Lung (tissue), 16 donors: ENCODE data around the gene CREBZF. TPM values are rescaled to one million over a fixed set of nuclear protein-coding genes. Genes with fewer than 3 reads are reported as not detected.

Source experiments
- ATAC-seq: fragments of 200-7000 bp; cut with Tn5 transposase; one replicate; pipeline ENCODE4 v1.9.1; 2020; ENCODE audit warnings: moderate number of reproducible peaks; ENCODE audit not compliant: insufficient read depth, low FRiP score
- DNase-seq, 3 donors: peaks; one replicate each; pipeline ENCODE4 v3.0.0-alpha.2; 2013 to 2017
- H3K27ac ChIP-seq, 2 donors: one replicate each; pipeline ENCODE4 v1.5.1; 2013; ENCODE audit warnings: mild to moderate bottlenecking in 2 of 2, moderate library complexity in 2 of 2, control low read depth in 1 of 2, inconsistent platforms in 1 of 2, low read depth in 1 of 2, low read length in 1 of 2
- H3K27me3 ChIP-seq, 3 donors: one replicate each; pipeline ENCODE4 v1.5.1; 2013; ENCODE audit warnings: low read length in 2 of 3; ENCODE audit not compliant: control insufficient read depth in 3 of 3, insufficient read depth in 3 of 3
- H3K36me3 ChIP-seq, 4 donors: one replicate each; pipeline ENCODE4 v1.5.1; 2013; ENCODE audit warnings: low read length in 4 of 4, mild to moderate bottlenecking in 1 of 4, moderate library complexity in 1 of 4; ENCODE audit not compliant: control insufficient read depth in 4 of 4, insufficient read depth in 4 of 4
- H3K4me1 ChIP-seq, 5 donors: one replicate each; pipeline ENCODE4 v1.5.1; 2013; ENCODE audit warnings: low read length in 5 of 5, mild to moderate bottlenecking in 2 of 5, moderate library complexity in 1 of 5; ENCODE audit not compliant: control insufficient read depth in 5 of 5, insufficient read depth in 5 of 5
- H3K4me3 ChIP-seq: one replicate; pipeline ENCODE4 v1.5.1; 2013; ENCODE audit warnings: mild to moderate bottlenecking, control low read depth, moderate library complexity
- H3K9ac ChIP-seq, 2 donors: one replicate each; pipeline ENCODE4 v1.5.1; 2013; ENCODE audit warnings: low read length in 2 of 2, control low read depth in 1 of 2; ENCODE audit not compliant: insufficient read depth in 1 of 2
- H3K9me3 ChIP-seq, 4 donors: one replicate each; pipeline ENCODE4 v1.5.1; 2013; ENCODE audit warnings: low read length in 3 of 4, mild to moderate bottlenecking in 1 of 4, moderate library complexity in 1 of 4; ENCODE audit not compliant: control insufficient read depth in 4 of 4, insufficient read depth in 3 of 4
- WGBS, 2 donors: extraction: QIAGEN DNeasy Blood & Tissue Kit; methylation state at CpG; one replicate each; pipeline ENCODE4 v1.1.7; 2013; 5-methylcytosine and 5-hydroxymethylcytosine counted together
- long read RNA-seq, 5 donors: transcript quantifications; one replicate each; lab custom pipeline, GENCODE V29; 2026
- polyA plus RNA-seq, 2 donors: library from polyadenylated mRNA; stranded (reverse); fragments of 200-250 nt; gene quantifications; one replicate each; pipeline ENCODE4 v1.2.1, GENCODE V29; 2013
- total RNA-seq, 2 donors: library from RNA; depleted of rRNA in 1 of 2; stranded (reverse); fragments of >200 nt in 1 of 2; gene quantifications; one replicate each; pipeline ENCODE4 v1.2.1, GENCODE V29; 2014 to 2021
- TF ChIP-seq, protein P1 (sequence below): IDR thresholded peaks from 2 replicates; pipeline ENCODE4 v1.5.1; 2012; ENCODE audit warnings: mild to moderate bottlenecking; ENCODE audit errors: control extremely low read depth, extremely low read depth
- donor health status: control.
- donor health status: control.
- donor health status: Bipolar disorder and iron deficiency.
- donor health status: healthy.
- donor health status: DM: yes; HTN: yes; CAD: no.

The CREBZF gene
- total RNA-seq (100 to 1,000 TPM in 1 of 2 donors, 10 to 100 TPM in 1; 36.1 to 115 TPM), polyA plus RNA-seq (10 to 100 TPM; 20.2 to 31.8 TPM)
- long read RNA-seq, donor 1, full-length matches to known transcripts = 79 of 97 reads
- long read RNA-seq, donor 1, partial matches to known transcripts = 18 of 97 reads
- long read RNA-seq, donor 1, other reads (novel, unspliced or antisense) = 0 of 97 reads
- long read RNA-seq, donor 2, full-length matches to known transcripts = 34 of 42 reads
- long read RNA-seq, donor 2, partial matches to known transcripts = 8 of 42 reads
- long read RNA-seq, donor 2, other reads (novel, unspliced or antisense) = 0 of 42 reads
- long read RNA-seq, donor 3, full-length matches to known transcripts = 64 of 84 reads
- long read RNA-seq, donor 3, partial matches to known transcripts = 20 of 84 reads
- long read RNA-seq, donor 3, other reads (novel, unspliced or antisense) = 0 of 84 reads
- long read RNA-seq, donor 4, full-length matches to known transcripts = 69 of 84 reads
- long read RNA-seq, donor 4, partial matches to known transcripts = 15 of 84 reads
- long read RNA-seq, donor 4, other reads (novel, unspliced or antisense) = 0 of 84 reads
- long read RNA-seq, donor 5, full-length matches to known transcripts = 127 of 153 reads
- long read RNA-seq, donor 5, partial matches to known transcripts = 26 of 153 reads
- long read RNA-seq, donor 5, other reads (novel, unspliced or antisense) = 0 of 153 reads

DNA sequence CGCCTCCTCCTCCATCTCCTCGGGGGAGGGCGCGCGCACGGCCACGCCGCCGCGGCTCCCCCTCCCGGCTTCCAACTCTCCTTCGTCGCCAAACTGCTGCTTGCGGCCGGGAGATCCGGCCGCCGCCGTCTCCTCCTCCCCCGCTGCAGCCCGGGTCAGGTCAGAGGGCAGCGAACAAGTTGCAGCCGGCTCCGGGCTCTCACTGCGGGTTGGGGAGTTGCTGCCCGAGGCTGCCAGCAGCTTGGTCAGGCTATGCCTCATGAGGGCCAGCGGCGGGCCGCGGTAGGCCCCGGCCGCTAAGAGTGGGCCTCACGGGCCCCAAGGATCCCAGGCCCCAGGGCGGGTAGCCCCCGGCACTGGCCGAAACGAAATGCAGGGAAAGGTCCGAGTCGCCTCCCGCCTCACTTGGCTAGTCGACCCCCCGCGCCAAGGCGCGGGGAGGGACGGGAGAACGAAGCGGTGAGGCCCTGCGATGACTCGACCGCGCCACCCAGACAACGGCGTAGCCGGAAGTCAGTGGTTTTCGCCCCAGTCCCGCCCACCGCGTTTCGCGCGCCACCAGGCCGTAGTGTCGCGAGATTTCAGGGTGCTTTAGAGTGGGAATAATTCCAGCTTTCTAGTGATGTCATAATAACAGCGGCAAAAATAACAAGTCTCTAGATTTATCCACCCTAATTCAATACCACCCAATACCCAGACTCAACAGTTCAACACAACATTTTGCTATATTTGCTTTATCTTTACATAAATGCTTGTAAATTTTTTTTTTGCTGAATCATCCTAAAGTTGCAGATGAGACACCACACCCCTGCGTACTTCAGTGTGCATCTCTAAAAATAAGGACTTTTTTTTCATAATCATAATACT, at the start of gene CREBZF:
TSS of gene CREBZF (minus strand) at position 515 of the 867 bp plus-strand sequence. CDS start at position 261, 254 bp downstream.
- H3K27me3 ChIP-seq = no peaks in the 10 kb centered on the region
- DNase-seq = peak; percentile 96 to 98 (median 97)
- peak within 1 kb of the TSS; percentile 99 to 100 for H3K27ac ChIP-seq
- H3K4me3 ChIP-seq = peak within 1 kb of the TSS; percentile 92
- 0% methylated on average over 64 to 67 of the region's 67 CpGs for WGBS, 2 donors
- peak within 1 kb of the TSS; percentile 98 to 99 for H3K9ac ChIP-seq
- TF ChIP-seq, protein P1, sequence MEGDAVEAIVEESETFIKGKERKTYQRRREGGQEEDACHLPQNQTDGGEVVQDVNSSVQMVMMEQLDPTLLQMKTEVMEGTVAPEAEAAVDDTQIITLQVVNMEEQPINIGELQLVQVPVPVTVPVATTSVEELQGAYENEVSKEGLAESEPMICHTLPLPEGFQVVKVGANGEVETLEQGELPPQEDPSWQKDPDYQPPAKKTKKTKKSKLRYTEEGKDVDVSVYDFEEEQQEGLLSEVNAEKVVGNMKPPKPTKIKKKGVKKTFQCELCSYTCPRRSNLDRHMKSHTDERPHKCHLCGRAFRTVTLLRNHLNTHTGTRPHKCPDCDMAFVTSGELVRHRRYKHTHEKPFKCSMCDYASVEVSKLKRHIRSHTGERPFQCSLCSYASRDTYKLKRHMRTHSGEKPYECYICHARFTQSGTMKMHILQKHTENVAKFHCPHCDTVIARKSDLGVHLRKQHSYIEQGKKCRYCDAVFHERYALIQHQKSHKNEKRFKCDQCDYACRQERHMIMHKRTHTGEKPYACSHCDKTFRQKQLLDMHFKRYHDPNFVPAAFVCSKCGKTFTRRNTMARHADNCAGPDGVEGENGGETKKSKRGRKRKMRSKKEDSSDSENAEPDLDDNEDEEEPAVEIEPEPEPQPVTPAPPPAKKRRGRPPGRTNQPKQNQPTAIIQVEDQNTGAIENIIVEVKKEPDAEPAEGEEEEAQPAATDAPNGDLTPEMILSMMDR = no peak
- peak; percentile 97 for ATAC-seq
- peaks cover 0 to 17% (median 7%) of the 10 kb centered on the region in 4 donors for H3K36me3 ChIP-seq
- H3K4me1 ChIP-seq = peaks cover 0 to 26% (median 3%) of the 10 kb centered on the region in 5 donors
- H3K9me3 ChIP-seq = no peaks in the 10 kb centered on the region

- no peak overlapping the region for H3K27ac ChIP-seq
- no peak for DNase-seq
- 93 to 96% methylated on average over 3 of the region's 3 CpGs for WGBS, 2 donors
- H3K4me3 ChIP-seq = no peak overlapping the region
- H3K9ac ChIP-seq = no peak overlapping the region
- peaks cover 0 to 13% (median 0%) of the 10 kb centered on the region in 5 donors for H3K4me1 ChIP-seq
- TF ChIP-seq, protein P1 = no peak
- no peak for ATAC-seq
- H3K9me3 ChIP-seq = no peaks in the 10 kb centered on the region
- H3K27me3 ChIP-seq = no peaks in the 10 kb centered on the region
- H3K36me3 ChIP-seq = peaks cover 0 to 6% (median 2%) of the 10 kb centered on the region in 4 donors
Observed at GRCh38 chr11:85712953-85713352, 48.0 kb upstream of the CREBZF start.

GRCh38 chr11:85710917-85711316, 46.0 kb upstream of the CREBZF start:
- no peaks in the 10 kb centered on the region for H3K9me3 ChIP-seq
- H3K36me3 ChIP-seq = peaks cover 0 to 6% (median 2%) of the 10 kb centered on the region in 4 donors
- TF ChIP-seq, protein P1 = no peak
- no peak overlapping the region for H3K9ac ChIP-seq
- DNase-seq (peak in 2 of 3 donors; percentile 17 to 31), ATAC-seq (no peak)
- no peaks in the 10 kb centered on the region for H3K27me3 ChIP-seq
- 60 to 73% methylated on average over 5 of the region's 5 CpGs for WGBS, 2 donors
- no peak overlapping the region for H3K4me3 ChIP-seq
- H3K4me1 ChIP-seq = no peaks in the 10 kb centered on the region
- H3K27ac ChIP-seq = no peak overlapping the region
